NCI-H1417 treated with DMSO at 0.1 percent for 48 hours (cell line): Measurements from ENCODE around the gene CDX2.
"Not testable (repeated sequence)": the region's sequence is repeated elsewhere in the genome, so short reads cannot be mapped to it uniquely, and the experiment has no call there.

Experiments
- DNase-seq: peaks from one replicate; lab custom pipeline; 2025; lab: John Stamatoyannopoulos, UW

CDX2 gene

GRCh38 chr13:27964741-27965323 is 4.3 kb downstream of the CDX2 start:
- no peak for DNase-seq

DNA sequence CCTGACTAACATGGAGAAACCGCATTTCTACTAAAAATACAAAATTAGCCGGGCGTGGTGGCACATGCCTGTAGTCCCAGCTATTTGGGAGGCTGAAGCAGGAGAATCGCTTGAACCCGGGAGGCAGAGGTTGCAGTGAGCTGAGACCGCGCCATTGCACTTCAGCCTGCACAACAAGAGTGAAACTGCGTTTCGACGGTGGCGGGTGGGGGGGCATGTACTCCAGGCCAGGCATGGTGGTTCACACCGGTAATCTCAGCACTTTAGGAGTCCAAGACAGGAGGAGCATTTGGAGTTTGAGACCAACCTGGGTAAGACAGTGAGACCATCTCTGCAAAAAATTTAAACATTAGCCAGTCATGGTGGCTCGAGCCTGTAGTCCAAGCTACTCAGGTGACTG is 4.9 kb downstream of the CDX2 start:
- DNase-seq = not testable (repeated sequence)

DNA sequence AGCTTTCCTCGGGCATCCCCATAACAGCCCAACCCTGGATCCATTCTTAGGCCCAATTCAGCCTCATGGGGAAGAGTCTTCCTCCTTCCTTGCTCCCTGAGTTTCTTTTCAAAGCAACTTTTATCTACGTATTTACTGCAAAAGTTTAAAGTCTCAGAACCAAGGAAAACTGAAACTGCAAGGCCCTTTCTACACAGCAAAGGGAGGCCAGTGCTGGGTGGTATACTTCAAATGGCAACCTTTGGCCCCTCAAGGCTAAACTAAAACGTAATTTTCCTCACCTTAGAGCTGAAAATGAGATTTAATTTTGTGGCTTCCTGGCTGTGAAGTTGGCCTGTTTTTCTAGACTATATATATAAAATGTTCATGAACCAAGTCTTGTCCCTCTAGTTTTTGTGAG is 5.6 kb downstream of the CDX2 start:
- DNase-seq = no peak

DNA sequence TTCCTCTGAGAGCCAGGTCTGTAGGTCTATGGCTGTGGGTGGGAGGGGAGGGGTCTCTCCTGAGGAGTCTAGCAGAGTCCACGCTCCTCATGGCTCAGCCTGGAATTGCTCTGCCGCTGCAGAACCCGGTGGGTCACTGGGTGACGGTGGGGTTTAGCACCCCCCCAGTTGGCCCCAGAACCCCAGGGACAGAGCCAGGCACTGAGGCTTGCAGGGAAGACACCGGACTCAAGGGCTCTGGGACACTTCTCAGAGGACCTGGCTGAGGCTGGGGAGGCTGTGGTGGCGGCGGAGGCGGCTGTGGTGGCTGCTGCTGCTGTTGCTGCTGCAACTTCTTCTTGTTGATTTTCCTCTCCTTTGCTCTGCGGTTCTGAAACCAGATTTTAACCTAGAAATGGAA is 6.1 kb downstream of the CDX2 start:
- no peak for DNase-seq

DNA sequence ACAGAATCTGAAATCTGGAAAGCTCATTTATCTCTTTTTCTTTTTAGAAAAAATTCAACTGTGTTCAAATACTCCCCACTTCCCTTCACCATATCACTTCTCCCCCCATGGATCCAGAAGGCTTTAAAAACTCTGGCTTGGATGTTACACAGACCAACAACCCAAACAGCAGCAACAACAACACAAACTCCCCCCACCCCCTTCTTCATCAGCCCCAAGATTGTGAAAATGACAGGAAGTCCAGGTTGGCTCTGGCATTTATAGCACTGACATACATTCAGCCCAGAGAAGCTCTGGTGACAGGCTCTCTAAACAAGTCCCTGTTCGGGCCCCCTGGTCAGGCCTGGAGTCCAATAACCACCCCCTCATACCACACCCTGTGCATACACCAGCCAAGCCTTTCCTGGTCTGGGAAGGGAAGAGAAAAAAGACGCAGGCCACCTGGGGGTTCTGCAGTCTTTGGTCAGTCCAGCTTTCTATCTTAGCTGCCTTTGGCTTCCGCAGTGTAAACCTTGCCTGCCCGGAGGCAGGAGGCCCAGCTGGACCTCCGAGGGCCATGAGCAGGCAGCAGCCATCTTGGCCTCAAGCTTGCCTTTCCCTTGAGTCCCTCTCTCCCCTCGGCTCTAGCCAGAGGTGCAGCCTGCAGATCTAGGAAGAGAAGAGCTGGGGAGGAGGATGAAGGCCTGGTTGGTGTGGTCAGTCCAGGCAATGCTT is 6.8 kb downstream of the CDX2 start:
- DNase-seq = no peak

GRCh38 chr13:27961227-27962085 is 7.7 kb downstream of the CDX2 start:
- DNase-seq = no peak

GRCh38 chr13:27960362-27961226 is 8.5 kb downstream of the CDX2 start:
- DNase-seq = no peak

DNA sequence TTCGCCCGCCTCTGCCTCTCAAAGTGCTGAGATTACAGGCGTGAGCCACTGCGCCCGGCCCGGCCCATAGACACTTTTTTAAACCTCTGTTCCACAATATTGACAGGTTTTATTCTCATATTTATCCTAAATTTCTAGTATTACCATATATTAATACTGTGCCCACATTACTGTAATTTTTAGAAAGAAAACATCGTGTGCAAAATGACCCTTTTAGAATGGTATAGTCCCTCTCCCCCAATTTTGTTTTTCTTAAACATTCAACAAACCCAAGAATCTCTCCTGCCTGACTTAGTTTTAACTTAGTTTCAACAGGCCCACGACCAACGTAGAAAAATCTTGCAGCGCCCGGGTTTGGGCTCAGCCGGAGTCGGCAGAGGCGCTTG is 9.1 kb downstream of the CDX2 start:
- DNase-seq = no peak

DNA sequence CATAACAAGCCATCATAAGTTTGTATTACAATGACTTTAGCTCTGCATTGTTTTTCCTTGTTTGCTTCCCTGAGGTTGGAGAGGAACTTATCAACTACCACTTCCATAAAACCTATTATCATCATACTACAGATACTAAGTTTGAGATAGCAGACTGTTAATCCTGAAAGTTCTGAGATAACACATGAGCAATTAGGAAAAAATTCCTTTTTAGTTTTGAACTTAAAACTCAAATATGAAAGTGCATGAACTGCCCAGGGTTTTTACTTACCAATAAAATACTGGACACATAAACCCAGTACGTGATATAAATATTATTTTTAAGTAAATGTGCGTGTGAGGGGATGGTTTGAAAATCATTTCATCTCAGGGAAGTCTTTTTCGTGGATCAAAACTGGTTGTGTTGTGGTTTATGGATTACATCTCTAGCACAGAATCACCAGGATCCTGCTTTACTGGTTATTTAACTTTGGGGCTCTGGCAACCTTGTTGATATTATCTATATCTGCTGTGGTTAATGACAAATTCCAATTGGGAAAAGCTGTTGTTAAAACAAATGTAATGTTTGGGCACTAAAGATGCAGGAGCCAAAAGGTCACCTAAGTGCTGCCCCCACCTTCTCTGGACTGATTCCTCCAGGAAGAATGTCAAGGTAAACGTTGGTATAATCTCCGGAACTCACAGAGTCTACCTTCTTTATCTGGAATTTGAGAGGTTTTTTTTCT is 12.4 kb downstream of the CDX2 start:
- DNase-seq = no peak

DNA sequence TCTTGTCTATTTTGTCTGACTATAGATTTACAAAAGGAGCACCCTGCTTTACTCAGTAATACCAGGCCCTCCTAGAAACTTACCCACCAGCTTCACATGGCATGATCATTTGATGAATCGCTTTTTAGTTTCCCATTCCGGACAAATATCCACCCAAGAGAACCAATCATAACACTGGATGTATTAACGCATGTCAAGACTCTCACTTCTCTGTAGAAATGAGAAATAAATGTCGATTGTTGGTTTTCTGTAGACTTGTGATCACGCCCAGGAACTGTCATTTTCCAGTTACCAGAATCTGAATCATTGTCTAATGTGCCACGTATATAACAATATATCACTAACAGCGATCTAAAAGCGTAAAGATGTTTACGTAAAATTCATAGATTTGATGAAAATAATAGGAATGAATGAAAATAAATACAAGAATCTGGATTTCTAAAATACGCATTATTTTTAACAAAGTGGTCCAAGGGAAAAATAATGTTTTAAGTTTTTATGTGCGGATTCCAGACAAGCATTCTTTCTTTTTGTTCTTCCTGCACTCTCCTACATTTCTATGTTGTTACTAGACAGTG is 14.0 kb downstream of the CDX2 start:
- DNase-seq = no peak

- DNase-seq = no peak
Observed at GRCh38 chr13:27954406-27954851, 14.7 kb downstream of the CDX2 start.

DNA sequence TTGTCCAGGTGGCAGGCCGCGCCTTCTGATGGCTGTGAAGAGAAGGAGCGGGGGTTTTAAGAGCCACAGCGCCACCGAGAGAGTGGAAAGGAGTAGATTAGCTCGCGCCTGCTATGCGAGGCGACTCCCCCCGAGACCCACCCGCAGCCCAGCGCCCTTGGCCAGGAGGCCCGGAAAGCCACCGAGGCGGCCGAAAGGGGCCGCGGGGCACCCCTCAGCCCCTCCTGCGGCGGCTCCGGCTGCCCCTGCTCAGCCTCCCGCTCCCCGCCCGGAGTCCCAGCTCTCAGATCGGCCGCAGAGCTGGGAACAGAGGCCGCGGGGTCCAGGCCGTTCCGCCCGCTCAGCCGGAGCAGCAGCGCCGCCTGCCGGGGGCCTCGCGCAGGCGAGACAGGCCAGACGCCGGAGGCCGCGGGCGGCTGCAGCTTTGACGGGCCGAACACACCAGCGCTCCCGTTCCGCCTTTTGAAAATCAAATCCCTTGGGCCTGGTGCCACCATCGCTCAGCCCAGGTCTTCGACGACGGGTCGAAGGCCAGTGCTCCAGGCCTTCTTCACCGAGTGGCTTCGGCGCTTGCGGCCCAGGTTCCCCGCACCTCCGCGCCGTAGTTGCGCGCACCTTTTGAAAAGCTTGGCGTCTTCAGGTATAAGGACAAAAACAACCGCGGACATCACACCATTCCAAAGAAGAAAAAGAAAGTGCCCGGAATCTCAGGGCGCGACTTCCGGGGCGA is 15.3 kb downstream of the CDX2 start:
- no peak for DNase-seq

DNA sequence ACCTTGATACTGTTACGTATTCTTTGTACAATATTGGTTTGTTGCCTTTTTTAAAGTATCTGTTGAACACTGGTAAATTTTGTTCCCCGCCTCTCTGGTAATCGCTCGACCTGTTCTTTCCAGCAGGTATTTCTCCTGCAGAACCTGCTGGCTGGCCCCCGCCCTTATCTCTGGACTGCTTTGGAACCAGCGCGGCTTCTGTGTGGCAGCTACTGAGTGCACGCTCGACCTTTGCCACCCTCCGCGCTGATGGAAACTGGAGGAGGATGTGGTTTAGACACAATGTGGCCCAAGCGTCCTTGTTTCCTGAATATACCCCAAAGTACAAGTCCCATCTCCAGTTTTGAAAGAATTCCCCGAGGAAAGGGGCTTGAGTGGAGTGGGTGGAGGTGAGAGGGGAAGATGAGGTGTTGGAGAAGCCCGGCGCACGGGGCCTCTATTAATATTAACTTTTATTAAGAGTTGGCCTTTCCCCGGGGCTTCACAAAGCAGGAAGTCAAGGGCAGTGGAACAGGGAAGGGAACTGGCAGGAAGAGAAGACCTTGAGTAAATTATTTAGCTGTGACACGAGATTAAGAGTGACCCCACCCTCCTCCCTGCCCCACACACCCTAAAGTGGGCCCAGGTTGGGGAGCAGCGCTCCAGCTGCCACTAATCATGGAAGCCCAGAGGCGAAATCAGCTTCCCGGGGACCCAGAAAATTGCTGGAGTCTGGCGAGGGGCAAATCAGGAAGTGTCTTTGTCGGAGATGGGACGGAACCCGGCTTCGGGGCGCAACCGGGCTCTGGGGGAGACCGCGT is 16.0 kb downstream of the CDX2 start:
- no peak for DNase-seq

GRCh38 chr13:27942972-27943371 is 26.1 kb downstream of the CDX2 start:
- DNase-seq = no peak

DNA sequence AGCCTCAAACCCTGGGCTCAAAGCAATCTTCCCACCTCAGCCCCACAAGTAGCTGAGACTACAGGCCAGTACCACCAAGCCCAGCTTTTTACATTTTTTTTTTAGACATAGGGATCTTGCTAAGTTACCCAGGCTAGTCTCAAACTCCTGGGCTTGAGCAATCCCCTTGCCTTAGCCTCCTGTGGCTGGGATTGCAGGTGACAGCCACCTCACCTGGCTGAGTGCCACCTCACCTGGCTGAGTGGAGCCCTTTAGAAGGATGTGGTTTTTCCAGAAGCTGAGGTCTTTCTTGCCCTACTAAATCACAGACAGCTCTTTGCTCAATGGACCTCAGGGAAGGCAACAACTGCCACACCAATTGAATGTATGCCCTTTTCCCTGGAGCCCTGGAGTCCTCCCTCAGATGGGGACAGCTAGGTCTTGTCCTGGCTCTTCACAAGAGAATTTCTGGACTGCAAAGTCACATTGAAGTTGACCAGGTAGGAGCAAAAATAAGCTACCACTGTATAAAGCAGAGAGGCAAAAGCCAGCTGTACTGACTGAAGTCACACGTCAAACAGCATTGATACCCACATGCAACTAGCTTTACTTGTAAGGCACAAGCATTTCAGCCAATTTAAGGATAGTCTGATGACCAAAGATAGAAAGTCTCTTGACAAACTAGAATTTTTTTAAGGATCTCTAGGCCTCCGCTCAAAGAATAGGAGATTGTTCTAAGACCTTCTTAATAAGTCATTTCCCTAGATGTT is 35.4 kb downstream of the CDX2 start:
- DNase-seq = no peak

DNA sequence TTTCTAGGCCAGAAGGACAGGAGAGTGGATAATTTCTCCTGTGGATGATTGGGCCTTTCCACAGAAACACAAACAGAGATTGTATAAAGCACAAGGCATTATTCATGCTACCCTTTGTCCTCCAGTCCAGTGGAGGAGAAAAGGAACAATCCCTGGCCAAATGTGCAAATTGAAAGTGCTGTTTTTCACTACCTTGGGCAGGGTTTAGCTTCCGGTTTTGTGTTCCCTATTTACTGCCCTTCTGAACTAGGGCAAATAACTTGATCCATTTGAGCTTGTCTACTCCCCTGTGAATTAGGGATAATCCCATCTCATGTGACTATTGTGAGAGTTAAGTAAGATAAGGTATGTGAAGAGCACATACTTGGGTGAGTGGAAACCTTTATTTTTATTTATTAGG is 36.0 kb downstream of the CDX2 start:
- no peak for DNase-seq

GRCh38 chr13:27929868-27930267 is 39.2 kb downstream of the CDX2 start:
- no peak for DNase-seq

- DNase-seq = no peak
Observed at GRCh38 chr13:27928805-27929753, 40.0 kb downstream of the CDX2 start.
